Gastrocnemius medialis (tissue), 4 donors: ENCODE measurements around the gene HS3ST3A1.

Experiments
- POLR2A ChIP-seq, 2 donors: fragments of 450-650 bp; IDR thresholded peaks; one replicate each; pipeline ENCODE4 v1.6.1; 2017; ENCODE audit warnings: antibody characterized with exemption in 2 of 2, mild to moderate bottlenecking in 2 of 2, moderate library complexity in 2 of 2
- TF ChIP-seq, protein P1 (sequence below), 5 experiments: fragments of 450-650 bp in 3 of 5; fragments of 200-600 bp in 2 of 5; sonication (generic) in 2 of 5; IDR thresholded peaks in 4 of 5; conservative IDR thresholded peaks in 1 of 5; 1 replicate in 4 of 5; 2 replicates in 1 of 5; pipeline ENCODE4 v1.5.1; 2016 to 2019; ENCODE audit warnings: antibody characterized with exemption in 5 of 5, mild to moderate bottlenecking in 3 of 5, moderate library complexity in 3 of 5

DNA sequence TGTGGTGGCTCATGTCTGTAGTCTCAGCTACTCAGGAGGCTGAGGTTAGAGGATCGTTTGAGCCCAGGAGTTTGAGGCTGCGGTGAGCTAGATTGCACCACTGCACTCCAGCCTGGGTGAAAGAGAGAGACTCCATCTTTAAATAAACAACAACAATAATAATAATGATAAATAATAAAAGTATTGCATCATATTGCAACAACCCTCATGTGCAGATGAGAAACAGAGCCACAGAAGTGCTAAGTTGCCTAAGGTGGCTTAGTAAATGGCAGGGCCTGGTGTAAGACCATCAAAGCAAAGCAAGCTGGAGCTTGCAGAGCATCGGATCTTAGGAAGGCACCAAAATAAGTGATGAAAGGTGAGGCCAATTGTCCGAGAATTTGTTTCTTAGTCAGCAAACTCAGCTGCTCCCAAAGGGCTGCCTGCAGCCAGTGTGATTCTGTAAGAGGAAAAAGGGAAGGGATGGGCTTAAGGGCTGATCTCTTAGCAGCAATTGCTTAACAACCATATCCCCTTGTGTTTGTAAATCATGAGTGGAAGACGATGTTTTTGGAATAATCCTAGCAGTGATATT lies 45.3 kb upstream of the HS3ST3A1 start:
- TF ChIP-seq, protein P1, sequence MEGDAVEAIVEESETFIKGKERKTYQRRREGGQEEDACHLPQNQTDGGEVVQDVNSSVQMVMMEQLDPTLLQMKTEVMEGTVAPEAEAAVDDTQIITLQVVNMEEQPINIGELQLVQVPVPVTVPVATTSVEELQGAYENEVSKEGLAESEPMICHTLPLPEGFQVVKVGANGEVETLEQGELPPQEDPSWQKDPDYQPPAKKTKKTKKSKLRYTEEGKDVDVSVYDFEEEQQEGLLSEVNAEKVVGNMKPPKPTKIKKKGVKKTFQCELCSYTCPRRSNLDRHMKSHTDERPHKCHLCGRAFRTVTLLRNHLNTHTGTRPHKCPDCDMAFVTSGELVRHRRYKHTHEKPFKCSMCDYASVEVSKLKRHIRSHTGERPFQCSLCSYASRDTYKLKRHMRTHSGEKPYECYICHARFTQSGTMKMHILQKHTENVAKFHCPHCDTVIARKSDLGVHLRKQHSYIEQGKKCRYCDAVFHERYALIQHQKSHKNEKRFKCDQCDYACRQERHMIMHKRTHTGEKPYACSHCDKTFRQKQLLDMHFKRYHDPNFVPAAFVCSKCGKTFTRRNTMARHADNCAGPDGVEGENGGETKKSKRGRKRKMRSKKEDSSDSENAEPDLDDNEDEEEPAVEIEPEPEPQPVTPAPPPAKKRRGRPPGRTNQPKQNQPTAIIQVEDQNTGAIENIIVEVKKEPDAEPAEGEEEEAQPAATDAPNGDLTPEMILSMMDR (IDR thresholded peaks at IDR 0.05 in 4 of 5, conservative IDR thresholded peaks at IDR 0.05 in 1 of 5) = no peak
- TF ChIP-seq POLR2A (IDR thresholded peaks at IDR 0.05) = no peak
